Tibial nerve (tissue), 3 donors: ENCODE data around the gene TP53RK.

ENCODE experiments used
- CTCF ChIP-seq, 5 experiments: fragments of 200-600 bp in 3 of 5; fragments of 450-650 bp in 2 of 5; sonication (generic) in 3 of 5; IDR thresholded peaks; one replicate each; pipeline ENCODE4 v1.5.1; 2016 to 2019; ENCODE audit warnings: antibody characterized with exemption in 5 of 5, mild to moderate bottlenecking in 3 of 5, moderate library complexity in 2 of 5
- POLR2A ChIP-seq, 2 donors: fragments of 450-650 bp; IDR thresholded peaks; one replicate each; pipeline ENCODE4 v1.6.1; 2017; ENCODE audit warnings: antibody characterized with exemption in 2 of 2, mild to moderate bottlenecking in 2 of 2, moderate library complexity in 2 of 2

GRCh38 chr20:46646122-46646521 lies 43.1 kb downstream of the TP53RK start:
- TF ChIP-seq CTCF (IDR thresholded peaks at IDR 0.05) (no peak), POLR2A (IDR thresholded peaks at IDR 0.05) (no peak)
